HCT116 (cell line): ENCODE measurements around the gene BRSK2. TPM values are rescaled to one million over a fixed set of nuclear protein-coding genes. Genes with fewer than 3 reads are reported as not detected.

Source experiments
- ATAC-seq: fragments of 200-7000 bp; cut with Tn5 transposase; 2 replicates; pipeline ENCODE4 v1.9.1; 2020; ENCODE audit warnings: mild to moderate bottlenecking, moderate library complexity
- BruUV-seq: library from RNA; stranded (reverse); fragments of 400-500 nt; replicated peaks from 2 replicates; lab custom pipeline; 2021; lab: Mats Ljungman, UMichigan
- CTCF ChIA-PET: fragments of 300-600 bp; sonication (Branson Sonifier 250); formaldehyde crosslinking; loops from one replicate; lab custom pipeline; 2021; ENCODE audit warnings: antibody characterized with exemption; lab: Charles Lee
- POLR2A ChIA-PET: fragments of 300-600, 350-600 bp; sonication (Branson Sonifier 250); formaldehyde crosslinking; loops from one replicate; lab custom pipeline; 2021; ENCODE audit warnings: antibody characterized with exemption; lab: Charles Lee
- RAD21 ChIA-PET, 2 experiments: fragments of 300-600 bp; sonication (Branson Sonifier 250); formaldehyde crosslinking; loops; one replicate each; lab custom pipeline; 2023; ENCODE audit warnings: low total read pairs in 2 of 2; ENCODE audit not compliant: uncharacterized antibody in 2 of 2, unreplicated experiment in 2 of 2, low non-redundant PET in 1 of 2; lab: Charles Lee
- DNase-seq: peaks from one replicate; pipeline ENCODE4 v3.0.0-alpha.2; 2010; ENCODE audit warnings: low read depth, low spot score
- H2AFZ ChIP-seq: fragments of 200-600 bp; shearing (Covaris generic), sonication (generic); 2 replicates; pipeline ENCODE4 v1.6.1; 2017; ENCODE audit warnings: low read depth, mixed run types, mixed read lengths, antibody characterized with exemption, low read length; ENCODE audit not compliant: poor library complexity, severe bottlenecking
- H3K27ac ChIP-seq: 2 replicates; pipeline ENCODE4 v1.5.1; 2012; ENCODE audit warnings: low read depth, low read length
- H3K27me3 ChIP-seq: fragments of 200-600 bp; sonication (generic); 2 replicates; pipeline ENCODE4 v1.6.1; 2016; ENCODE audit warnings: mixed run types, low read length, mixed read lengths; ENCODE audit not compliant: insufficient read depth
- H3K36me3 ChIP-seq, 2 experiments: fragments of 200-500 bp in 1 of 2; fragments of 200-600 bp in 1 of 2; sonication (Bioruptor generic) in 1 of 2; sonication (generic) in 1 of 2; 2 replicates each; pipeline versions ENCODE4 v1.5.1 to v1.6.1; 2014 to 2016; ENCODE audit warnings: low read length in 2 of 2, inconsistent platforms in 1 of 2, mixed read lengths in 1 of 2, mixed run types in 1 of 2; ENCODE audit not compliant: insufficient read depth in 2 of 2, control insufficient read depth in 1 of 2
- H3K4me1 ChIP-seq, 2 experiments: fragments of 200-600 bp in 1 of 2; sonication (generic) in 1 of 2; 2 replicates each; pipeline versions ENCODE4 v1.5.1 to v1.6.1; 2012 to 2017; ENCODE audit warnings: low read length in 2 of 2, inconsistent platforms in 1 of 2, mild to moderate bottlenecking in 1 of 2, mixed read lengths in 1 of 2, mixed run types in 1 of 2, moderate library complexity in 1 of 2; ENCODE audit not compliant: insufficient read depth in 2 of 2, control insufficient read depth in 1 of 2
- H3K4me2 ChIP-seq: fragments of 200-600 bp; sonication (generic); 2 replicates; pipeline ENCODE4 v1.6.1; 2017; ENCODE audit warnings: mixed run types, low read length, mixed read lengths
- H3K4me3 ChIP-seq, 2 experiments: fragments of 200-600 bp in 1 of 2; sonication (generic) in 1 of 2; replicated peaks in 1 of 2; 2 replicates each; pipeline ENCODE4 v1.5.1; 2011 to 2016; ENCODE audit warnings: low read length in 2 of 2, control low read depth in 1 of 2, low read depth in 1 of 2, mild to moderate bottlenecking in 1 of 2, mixed read lengths in 1 of 2, mixed run types in 1 of 2
- H3K79me2 ChIP-seq: fragments of 200-600 bp; sonication (generic); 2 replicates; pipeline ENCODE4 v1.6.1; 2017; ENCODE audit warnings: mild to moderate bottlenecking, mixed run types, low read length, moderate library complexity, mixed read lengths; ENCODE audit not compliant: insufficient read depth
- H3K9ac ChIP-seq: fragments of 200-600 bp; sonication (generic); 2 replicates; pipeline ENCODE4 v1.6.1; 2016; ENCODE audit warnings: low read length, mixed read lengths
- H3K9me2 ChIP-seq: fragments of 200-600 bp; sonication (generic), shearing (Covaris generic); 2 replicates; pipeline ENCODE4 v1.6.1; 2017; ENCODE audit warnings: mixed run types, mild to moderate bottlenecking, moderate library complexity; ENCODE audit not compliant: insufficient read depth
- H3K9me3 ChIP-seq, 2 experiments: fragments of 200-500 bp in 1 of 2; fragments of 200-600 bp in 1 of 2; sonication (Bioruptor generic) in 1 of 2; sonication (generic) in 1 of 2; 2 replicates each; pipeline ENCODE4 v1.6.1; 2014 to 2017; ENCODE audit warnings: low read length in 2 of 2, mixed read lengths in 2 of 2, inconsistent platforms in 1 of 2, low read depth in 1 of 2, mild to moderate bottlenecking in 1 of 2, mixed run types in 1 of 2, moderate library complexity in 1 of 2; ENCODE audit not compliant: control insufficient read depth in 1 of 2, insufficient read depth in 1 of 2
- H4K20me1 ChIP-seq: fragments of 200-600 bp; sonication (generic), shearing (Covaris generic); 2 replicates; pipeline ENCODE4 v1.6.1; 2017; ENCODE audit warnings: mixed run types, mild to moderate bottlenecking, moderate library complexity; ENCODE audit not compliant: insufficient read depth
- ATF3 ChIP-seq: IDR thresholded peaks from 2 replicates; pipeline ENCODE4 v1.6.1; 2012
- CEBPB ChIP-seq: IDR thresholded peaks from 2 replicates; pipeline ENCODE4 v1.6.1; 2012; ENCODE audit warnings: low read depth
- CTCF ChIP-seq, 3 experiments: fragments of 200-600 bp in 1 of 3; sonication (generic) in 1 of 3; IDR thresholded peaks in 2 of 3; conservative IDR thresholded peaks in 1 of 3; 2 replicates each; pipeline ENCODE4 v1.5.1; 2012 to 2017; ENCODE audit warnings: low read depth in 2 of 3, low read length in 2 of 3, antibody characterized with exemption in 1 of 3, borderline replicate concordance in 1 of 3, control low read depth in 1 of 3, mild to moderate bottlenecking in 1 of 3, mixed read lengths in 1 of 3, mixed run types in 1 of 3, moderate library complexity in 1 of 3; ENCODE audit not compliant: insufficient read depth in 1 of 3
- EGR1 ChIP-seq: IDR thresholded peaks from 2 replicates; pipeline ENCODE4 v1.6.1; 2012; ENCODE audit warnings: low read depth
- ELF1 ChIP-seq: IDR thresholded peaks from 2 replicates; pipeline ENCODE4 v1.6.1; 2012; ENCODE audit warnings: low read depth, borderline replicate concordance
- EZH2 ChIP-seq: fragments of 200-600 bp; sonication (generic); IDR thresholded peaks from 2 replicates; pipeline ENCODE4 v1.6.1; 2017; ENCODE audit warnings: antibody characterized with exemption, mixed run types
- FOSL1 ChIP-seq: IDR thresholded peaks from 2 replicates; pipeline ENCODE4 v1.6.1; 2012; ENCODE audit warnings: low read depth
- POLR2A ChIP-seq: IDR thresholded peaks from 2 replicates; pipeline ENCODE4 v1.7.0; 2011; ENCODE audit warnings: borderline replicate concordance; ENCODE audit not compliant: insufficient read depth, insufficient read length; ENCODE audit errors: extremely low read depth
- POLR2AphosphoS5 ChIP-seq: IDR thresholded peaks from 2 replicates; pipeline ENCODE4 v1.6.1; 2011; ENCODE audit warnings: mild to moderate bottlenecking, low read depth, low read length, moderate library complexity
- RAD21 ChIP-seq: IDR thresholded peaks from 2 replicates; pipeline ENCODE4 v1.6.1; 2012; ENCODE audit warnings: low read depth, mild to moderate bottlenecking
- REST ChIP-seq: IDR thresholded peaks from 2 replicates; pipeline ENCODE4 v1.6.1; 2012; ENCODE audit warnings: low read depth
- SRF ChIP-seq: IDR thresholded peaks from 2 replicates; pipeline ENCODE4 v1.6.1; 2012; ENCODE audit warnings: low read depth
- TCF7L2 ChIP-seq: IDR thresholded peaks from 2 replicates; pipeline ENCODE4 v1.7.0; 2011; ENCODE audit warnings: borderline replicate concordance, inconsistent platforms; ENCODE audit not compliant: insufficient read depth, insufficient read length; ENCODE audit errors: extremely low read depth
- YY1 ChIP-seq: IDR thresholded peaks from 2 replicates; pipeline ENCODE4 v1.6.1; 2011; ENCODE audit warnings: low read length, low read depth, moderate library complexity, mild to moderate bottlenecking; ENCODE audit not compliant: insufficient replicate concordance; ENCODE audit errors: extremely low read depth
- ZBTB33 ChIP-seq: IDR thresholded peaks from 2 replicates; pipeline ENCODE4 v1.6.1; 2011; ENCODE audit warnings: mild to moderate bottlenecking, low read length, moderate library complexity; ENCODE audit not compliant: insufficient replicate concordance; ENCODE audit errors: extremely low read depth
- ZFX ChIP-seq: fragments of 450-650 bp; IDR thresholded peaks from 2 replicates; pipeline ENCODE4 v1.6.1; 2017
- ZNF274 ChIP-seq: fragments of 200-500 bp; sonication (Bioruptor generic); IDR thresholded peaks from 2 replicates; pipeline ENCODE4 v1.6.1; 2014; ENCODE audit warnings: mild to moderate bottlenecking, low read depth, low read length, inconsistent platforms
- intact Hi-C: fragments of 100-400 bp; cut with micrococcal nuclease; formaldehyde crosslinking; loops from 2 replicates; pipeline ENCODE4 v1.10.0; 2022
- total RNA-seq: library from RNA; stranded (reverse); gene quantifications from one replicate; pipeline ENCODE4 v1.2.1, GENCODE V29; 2021; ENCODE audit not compliant: unreplicated experiment

The BRSK2 gene
- total RNA-seq, 1 experiment from 2014 or later = 14.0 TPM

- TF ChIP-seq EGR1 = no peak
- TF ChIP-seq POLR2AphosphoS5 = no peak
- TF ChIP-seq TCF7L2 = no peak
- TF ChIP-seq YY1 = no peak
- TF ChIP-seq REST = no peak
- TF ChIP-seq CEBPB = no peak
- TF ChIP-seq EZH2 = no peak
- TF ChIP-seq ELF1 = no peak
- TF ChIP-seq ZFX = no peak
- no peak for TF ChIP-seq RAD21
- no peak for TF ChIP-seq ATF3
- no peak for TF ChIP-seq CTCF (IDR thresholded peaks at IDR 0.05 in 2 of 3, conservative IDR thresholded peaks at IDR 0.05 in 1 of 3; ENCODE audit: borderline replicate concordance in 1 of 3, insufficient read depth in 1 of 3, low read depth in 2 of 3, low read length in 2 of 3)
- TF ChIP-seq FOSL1 = no peak
- no peak for TF ChIP-seq SRF
- no peak for TF ChIP-seq POLR2A
- TF ChIP-seq ZBTB33 = no peak
- TF ChIP-seq ZNF274 = no peak
- no peaks in the 10 kb centered on the region for H3K9me2 ChIP-seq
- no peaks in the 10 kb centered on the region for H4K20me1 ChIP-seq
- intact Hi-C loops = no loop called here
- H3K79me2 ChIP-seq = no peaks in the 10 kb centered on the region
- H3K4me3 ChIP-seq = no peak overlapping the region
- H3K4me1 ChIP-seq = peaks cover 3 to 7% of the 10 kb centered on the region in 2 experiments; a peak in 3 of 4 replicates
- H3K36me3 ChIP-seq = no peaks in the 10 kb centered on the region
- BruUV-seq = no TSS peak
- no peaks in the 10 kb centered on the region for H3K27me3 ChIP-seq
- H3K4me2 ChIP-seq = no peak overlapping the region
- RAD21 ChIA-PET = no interaction called here
- H3K9me3 ChIP-seq = no peaks in the 10 kb centered on the region
- no peak overlapping the region for H3K27ac ChIP-seq
- POLR2A ChIA-PET = no interaction called here
- H3K9ac ChIP-seq = no peak overlapping the region
- DNase-seq = no peak
- ATAC-seq = no peak
- H2AFZ ChIP-seq = no peak overlapping the region
- CTCF ChIA-PET = interaction anchor here (0.7 kb wide), 1 partner anchor 318 kb away, joined by 3 read pairs; no protein-coding TSS in a partner anchor
Measured at GRCh38 chr11:1460986-1461825, 71.5 kb downstream of the BRSK2 start.
